Endothelial cell of umbilical vein (primary cell): ENCODE data around the gene TACR1. TPM values are rescaled to one million over a fixed set of nuclear protein-coding genes. Genes with fewer than 3 reads are reported as not detected.

Experiments
- BruUV-seq: library from RNA; stranded (reverse); fragments of 400-500 nt; replicated peaks from 2 replicates; lab custom pipeline; 2021; lab: Mats Ljungman, UMichigan
- CTCF ChIA-PET: fragments of 300-600, 350-600 bp; sonication (Branson Sonifier 250); formaldehyde crosslinking; loops from one replicate; lab custom pipeline; 2021; ENCODE audit warnings: antibody characterized with exemption, inconsistent platforms; lab: Charles Lee
- POLR2A ChIA-PET: fragments of 300-600, 350-600 bp; sonication (Branson Sonifier 250); formaldehyde crosslinking; loops from one replicate; lab custom pipeline; 2021; ENCODE audit warnings: antibody characterized with exemption, inconsistent platforms; lab: Charles Lee
- DNase-seq: peaks from one replicate; pipeline ENCODE4 v3.0.0-alpha.2; 2011; ENCODE audit warnings: low read depth, low spot score
- FAIRE-seq: peaks from 2 replicates; lab custom pipeline; 2011; peaks lifted over from hg19 to GRCh38; lab: Jason Lieb, UNC
- H2AFZ ChIP-seq: 2 replicates; pipeline ENCODE4 v1.6.0; 2012; ENCODE audit warnings: low read depth, low read length, control low read depth, inconsistent platforms
- H3K27ac ChIP-seq: 2 replicates; pipeline ENCODE4 v1.5.1; 2011; ENCODE audit warnings: low read depth, mild to moderate bottlenecking, control low read depth, low read length, moderate library complexity; ENCODE audit not compliant: insufficient read depth
- H3K27me3 ChIP-seq, 2 experiments: 2 replicates each; pipeline versions ENCODE4 v1.6.0 to v1.6.1; 2011; ENCODE audit warnings: low read length in 2 of 2, mixed read lengths in 1 of 2; ENCODE audit not compliant: control insufficient read depth in 2 of 2, insufficient read depth in 2 of 2
- H3K36me3 ChIP-seq, 2 experiments: 2 replicates in 1 of 2; 3 replicates in 1 of 2; pipeline ENCODE4 v1.5.1; 2011; ENCODE audit warnings: low read length in 2 of 2, mild to moderate bottlenecking in 1 of 2, moderate library complexity in 1 of 2; ENCODE audit not compliant: control insufficient read depth in 2 of 2, insufficient read depth in 2 of 2; ENCODE audit errors: extremely low read depth in 1 of 2
- H3K4me1 ChIP-seq: 3 replicates; pipeline ENCODE4 v1.5.1; 2011; ENCODE audit warnings: mild to moderate bottlenecking, low read length; ENCODE audit not compliant: control insufficient read depth, insufficient read depth; ENCODE audit errors: extremely low read depth
- H3K4me2 ChIP-seq: 2 replicates; pipeline ENCODE4 v1.6.1; 2011; ENCODE audit warnings: low read length, control low read depth, mixed read lengths; ENCODE audit not compliant: insufficient read depth
- H3K4me3 ChIP-seq, 3 experiments: fragments of 200-600 bp in 1 of 3; sonication (generic), shearing (Covaris generic) in 1 of 3; replicated peaks in 1 of 3; 2 replicates each; pipeline ENCODE4 v1.5.1; 2011 to 2016; ENCODE audit warnings: control low read depth in 3 of 3, low read length in 3 of 3, mild to moderate bottlenecking in 2 of 3, inconsistent platforms in 1 of 3, low read depth in 1 of 3, moderate library complexity in 1 of 3; ENCODE audit not compliant: insufficient read depth in 1 of 3
- H3K79me2 ChIP-seq: 2 replicates; pipeline ENCODE4 v1.6.0; 2012; ENCODE audit warnings: low read length, inconsistent platforms; ENCODE audit not compliant: control insufficient read depth, insufficient read depth
- H3K9ac ChIP-seq: replicated peaks from 2 replicates; pipeline ENCODE3; 2011; ENCODE audit warnings: low read length, control low read depth; ENCODE audit not compliant: insufficient read depth; ENCODE audit errors: extremely low read depth
- H3K9me1 ChIP-seq: replicated peaks from 3 replicates; pipeline ENCODE4 v1.6.0; 2011; ENCODE audit warnings: mild to moderate bottlenecking, low read length; ENCODE audit not compliant: control insufficient read depth, insufficient read depth; ENCODE audit errors: extremely low read depth
- H3K9me3 ChIP-seq: replicated peaks from 2 replicates; pipeline ENCODE4 v1.5.1; 2012; ENCODE audit warnings: low read length, inconsistent platforms; ENCODE audit not compliant: control insufficient read depth, insufficient read depth
- H4K20me1 ChIP-seq: replicated peaks from 2 replicates; pipeline ENCODE3; 2011; ENCODE audit warnings: mild to moderate bottlenecking, low read length; ENCODE audit not compliant: control insufficient read depth, insufficient read depth; ENCODE audit errors: extremely low read depth
- EZH2 ChIP-seq: IDR thresholded peaks from 2 replicates; pipeline ENCODE4 v1.6.1; 2012; ENCODE audit warnings: borderline replicate concordance, low read depth, mild to moderate bottlenecking, moderate library complexity, low read length, inconsistent platforms; ENCODE audit not compliant: severe bottlenecking
- FOS ChIP-seq: IDR thresholded peaks from 2 replicates; pipeline ENCODE4 v1.6.1; 2011; ENCODE audit warnings: mild to moderate bottlenecking, low read length, moderate library complexity, borderline replicate concordance; ENCODE audit not compliant: insufficient read depth
- JUN ChIP-seq: IDR thresholded peaks from 2 replicates; pipeline ENCODE4 v1.6.1; 2011; ENCODE audit warnings: borderline replicate concordance, low read depth; ENCODE audit not compliant: insufficient read length, insufficient read depth
- POLR2A ChIP-seq: IDR thresholded peaks from 2 replicates; pipeline ENCODE4 v1.6.1; 2012; ENCODE audit warnings: low read depth, mild to moderate bottlenecking, control low read depth, low read length
- POLR2AphosphoS5 ChIP-seq: IDR thresholded peaks from 2 replicates; pipeline ENCODE4 v1.6.1; 2012; ENCODE audit warnings: low read depth, mild to moderate bottlenecking, control low read depth, low read length, moderate library complexity; ENCODE audit not compliant: insufficient read depth
- dilution Hi-C: fragments of 300-500 bp; cut with MboI; formaldehyde crosslinking; loops from one replicate; pipeline ENCODE4 v1.15.0; 2019; ENCODE audit warnings: low sequenced_read_pairs; ENCODE audit not compliant: extremely low pct_ligation_motif_present
- intact Hi-C: fragments of 100-400 bp; cut with micrococcal nuclease; formaldehyde crosslinking; loops from one replicate; pipeline ENCODE4 v1.10.0; 2022
- polyA plus RNA-seq, 4 experiments: library from polyadenylated mRNA; depleted of rRNA in 3 of 4; stranded (reverse) in 3 of 4; unstranded in 1 of 4; fragments of >200 nt; gene quantifications; 2 replicates each; pipeline versions ENCODE4 v1.2.1 to v1.2.3, GENCODE V29; 2011 to 2012; ENCODE audit warnings: missing spikeins in 1 of 4
- total RNA-seq: library from RNA; stranded (reverse); gene quantifications from 2 replicates; pipeline ENCODE4 v1.2.3, GENCODE V29; 2021
- TF ChIP-seq, protein P1 (sequence below): IDR thresholded peaks from 2 replicates; pipeline ENCODE4 v1.6.1; 2011; ENCODE audit not compliant: insufficient read depth, insufficient read length
- TF ChIP-seq, protein P2 (sequence below), 2 donors: IDR thresholded peaks; 1 replicate in 1 of 2; 2 replicates in 1 of 2; pipeline ENCODE4 v1.5.1; 2011; ENCODE audit warnings: low read length in 2 of 2, mild to moderate bottlenecking in 2 of 2, moderate library complexity in 2 of 2, control low read depth in 1 of 2, inconsistent platforms in 1 of 2, low read depth in 1 of 2; ENCODE audit not compliant: insufficient read depth in 1 of 2; ENCODE audit errors: extremely low read depth in 1 of 2

TACR1 gene
- total and polyA plus RNA-seq, 2 donors (not counting 3 experiments of a cell fraction or from before 2014, with no cell fraction given): not detected

DNA sequence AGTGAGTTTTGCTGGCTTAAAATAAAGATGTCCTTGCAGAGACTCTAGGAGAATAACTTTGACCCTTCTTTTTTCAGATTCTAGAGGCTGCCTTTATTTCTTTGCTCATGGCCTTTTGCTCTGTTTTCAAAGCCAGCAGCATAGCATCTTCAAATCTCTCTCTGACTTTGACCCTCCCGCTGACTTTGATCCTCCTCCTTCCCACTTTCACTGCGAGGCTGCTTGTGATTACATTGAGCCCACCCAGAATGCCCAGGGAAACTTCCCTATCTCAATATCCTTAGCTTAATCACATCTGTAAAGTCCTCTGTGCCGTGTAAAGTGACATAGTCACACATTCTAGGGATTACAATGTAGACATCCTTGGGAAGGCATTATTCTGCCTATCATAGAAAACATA, 23.9 kb downstream of the TACR1 start:
- ChIA-PET POLR2A (no interaction called here), CTCF (no interaction called here)
- no peaks in the 10 kb centered on the region for H4K20me1 ChIP-seq
- TF ChIP-seq JUN (no peak), POLR2A (no peak), POLR2AphosphoS5 (no peak), FOS (no peak), EZH2 (no peak)
- TF ChIP-seq, protein P1, sequence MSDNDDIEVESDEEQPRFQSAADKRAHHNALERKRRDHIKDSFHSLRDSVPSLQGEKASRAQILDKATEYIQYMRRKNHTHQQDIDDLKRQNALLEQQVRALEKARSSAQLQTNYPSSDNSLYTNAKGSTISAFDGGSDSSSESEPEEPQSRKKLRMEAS: no peak
- TF ChIP-seq, protein P2, sequence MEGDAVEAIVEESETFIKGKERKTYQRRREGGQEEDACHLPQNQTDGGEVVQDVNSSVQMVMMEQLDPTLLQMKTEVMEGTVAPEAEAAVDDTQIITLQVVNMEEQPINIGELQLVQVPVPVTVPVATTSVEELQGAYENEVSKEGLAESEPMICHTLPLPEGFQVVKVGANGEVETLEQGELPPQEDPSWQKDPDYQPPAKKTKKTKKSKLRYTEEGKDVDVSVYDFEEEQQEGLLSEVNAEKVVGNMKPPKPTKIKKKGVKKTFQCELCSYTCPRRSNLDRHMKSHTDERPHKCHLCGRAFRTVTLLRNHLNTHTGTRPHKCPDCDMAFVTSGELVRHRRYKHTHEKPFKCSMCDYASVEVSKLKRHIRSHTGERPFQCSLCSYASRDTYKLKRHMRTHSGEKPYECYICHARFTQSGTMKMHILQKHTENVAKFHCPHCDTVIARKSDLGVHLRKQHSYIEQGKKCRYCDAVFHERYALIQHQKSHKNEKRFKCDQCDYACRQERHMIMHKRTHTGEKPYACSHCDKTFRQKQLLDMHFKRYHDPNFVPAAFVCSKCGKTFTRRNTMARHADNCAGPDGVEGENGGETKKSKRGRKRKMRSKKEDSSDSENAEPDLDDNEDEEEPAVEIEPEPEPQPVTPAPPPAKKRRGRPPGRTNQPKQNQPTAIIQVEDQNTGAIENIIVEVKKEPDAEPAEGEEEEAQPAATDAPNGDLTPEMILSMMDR (IDR thresholded peaks at IDR 0.05; ENCODE audit: extremely low read depth in 1 of 2, insufficient read depth in 1 of 2, low read depth in 1 of 2, low read length in 2 of 2): no peak
- H3K9me3 ChIP-seq: no peaks in the 10 kb centered on the region
- H3K27ac ChIP-seq: no peak overlapping the region
- H3K27me3 ChIP-seq: no peaks in the 10 kb centered on the region
- H2AFZ ChIP-seq: no peak overlapping the region
- H3K79me2 ChIP-seq: no peaks in the 10 kb centered on the region
- FAIRE-seq (no peak), DNase-seq (no peak)
- no peak overlapping the region for H3K4me3 ChIP-seq
- no peaks in the 10 kb centered on the region for H3K4me1 ChIP-seq
- intact Hi-C loops (no loop called here), dilution Hi-C loops (no loop called here)
- no TSS peak for BruUV-seq
- no peak overlapping the region for H3K9ac ChIP-seq
- no peak overlapping the region for H3K4me2 ChIP-seq
- H3K9me1 ChIP-seq: no peaks in the 10 kb centered on the region
- no peaks in the 10 kb centered on the region for H3K36me3 ChIP-seq
